KMS-11 (cell line): ENCODE measurements around the gene KDELR3.

Experiments used
- H2AFZ ChIP-seq: fragments of 200-600 bp; sonication (generic); 2 replicates; pipeline ENCODE4 v1.6.1; 2016; ENCODE audit warnings: antibody characterized with exemption, mixed run types, low read depth
- H3K27ac ChIP-seq: fragments of 200-600 bp; sonication (generic); 2 replicates; pipeline ENCODE4 v1.6.1; 2016; ENCODE audit warnings: mild to moderate bottlenecking, mixed run types
- H3K27me3 ChIP-seq: fragments of 200-600 bp; sonication (generic); 2 replicates; pipeline ENCODE4 v1.6.1; 2017; ENCODE audit warnings: mild to moderate bottlenecking, low read depth, mixed run types, moderate library complexity; ENCODE audit not compliant: insufficient read depth
- H3K36me3 ChIP-seq: fragments of 200-600 bp; sonication (generic); 2 replicates; pipeline ENCODE4 v1.6.1; 2017; ENCODE audit warnings: mild to moderate bottlenecking, mixed run types; ENCODE audit not compliant: insufficient read depth
- H3K4me1 ChIP-seq: fragments of 200-600 bp; sonication (generic); 2 replicates; pipeline ENCODE4 v1.6.1; 2016; ENCODE audit warnings: mild to moderate bottlenecking, low read depth, mixed run types; ENCODE audit not compliant: poor library complexity, severe bottlenecking
- H3K4me2 ChIP-seq: fragments of 200-600 bp; sonication (generic); 2 replicates; pipeline ENCODE4 v1.7.0; 2016; ENCODE audit warnings: mild to moderate bottlenecking, mixed run types
- H3K4me3 ChIP-seq: fragments of 200-600 bp; sonication (generic); IDR thresholded peaks from 2 replicates; pipeline ENCODE4 v1.6.1; 2017; ENCODE audit warnings: low read depth, low read length, mixed read lengths; ENCODE audit not compliant: insufficient read depth
- H3K79me2 ChIP-seq: fragments of 200-600 bp; sonication (generic); 2 replicates; pipeline ENCODE4 v1.6.1; 2016; ENCODE audit warnings: low read depth, mixed run types; ENCODE audit not compliant: insufficient read depth
- H3K9ac ChIP-seq: fragments of 200-600 bp; sonication (generic); 2 replicates; pipeline ENCODE4 v1.6.1; 2016; ENCODE audit warnings: mild to moderate bottlenecking, mixed run types
- H4K20me1 ChIP-seq: fragments of 200-600 bp; sonication (generic); 2 replicates; pipeline ENCODE4 v1.6.1; 2016; ENCODE audit warnings: mild to moderate bottlenecking, mixed run types; ENCODE audit not compliant: insufficient read depth
- CTCF ChIP-seq: fragments of 200-600 bp; sonication (generic); conservative IDR thresholded peaks from 2 replicates; pipeline ENCODE4 v1.6.1; 2017; ENCODE audit warnings: low read depth, mild to moderate bottlenecking, antibody characterized with exemption, low read length, moderate library complexity, mixed read lengths

Gene KDELR3

GRCh38 chr22:38523479-38523878 lies 55.6 kb downstream of the KDELR3 start:
- Histone ChIP-seq H2AFZ (no peak overlapping the region), H3K27me3 (no peaks in the 10 kb centered on the region), H3K4me1 (no peaks in the 10 kb centered on the region), H3K36me3 (no peaks in the 10 kb centered on the region), H3K4me2 (no peak overlapping the region), H3K4me3 (no peak overlapping the region), H3K9ac (no peak overlapping the region), H4K20me1 (no peaks in the 10 kb centered on the region), H3K79me2 (no peaks in the 10 kb centered on the region), H3K27ac (no peak overlapping the region)
- TF ChIP-seq CTCF = no peak

GRCh38 chr22:38524429-38524828 lies 56.5 kb downstream of the KDELR3 start:
- Histone ChIP-seq H3K4me2 (no peak overlapping the region), H3K79me2 (no peaks in the 10 kb centered on the region), H3K4me1 (no peaks in the 10 kb centered on the region), H3K36me3 (no peaks in the 10 kb centered on the region), H3K9ac (no peak overlapping the region), H3K27me3 (no peaks in the 10 kb centered on the region), H4K20me1 (no peaks in the 10 kb centered on the region), H3K4me3 (no peak overlapping the region), H3K27ac (no peak overlapping the region), H2AFZ (no peak overlapping the region)
- TF ChIP-seq CTCF = no peak

- no peaks in the 10 kb centered on the region for H3K79me2 ChIP-seq
- no peaks in the 10 kb centered on the region for H3K27me3 ChIP-seq
- no peaks in the 10 kb centered on the region for H3K4me1 ChIP-seq
- no peaks in the 10 kb centered on the region for H3K36me3 ChIP-seq
- H3K4me3 ChIP-seq = no peak overlapping the region
- no peak for TF ChIP-seq CTCF
- H3K27ac ChIP-seq = no peak overlapping the region
- no peak overlapping the region for H3K9ac ChIP-seq
- no peaks in the 10 kb centered on the region for H4K20me1 ChIP-seq
- H2AFZ ChIP-seq = no peak overlapping the region
- no peak overlapping the region for H3K4me2 ChIP-seq
Observed at GRCh38 chr22:38531251-38531938, 63.5 kb downstream of the KDELR3 start.
